ENCODE results near the gene WWC2.

WWC2 gene

DNA sequence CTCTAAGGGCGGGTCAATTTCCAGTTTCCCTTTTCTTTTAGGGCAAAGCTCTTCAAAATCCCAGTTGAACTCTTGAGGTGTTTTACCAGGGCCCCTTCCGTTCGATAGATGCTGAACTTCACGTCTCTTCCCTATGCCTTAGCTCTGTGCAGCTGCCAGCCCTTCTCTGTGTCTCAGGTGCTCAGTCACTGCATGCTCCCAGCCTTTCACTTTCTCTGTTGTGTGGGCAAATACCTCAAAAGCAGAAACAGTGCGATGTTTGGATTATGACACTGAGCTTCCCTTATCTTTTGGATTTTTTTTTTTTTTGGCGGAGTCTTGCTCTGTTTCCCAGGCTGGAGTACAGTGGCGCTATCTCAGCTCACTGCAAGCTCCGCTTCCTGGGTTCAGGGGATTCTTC, 112.5 kb downstream of the WWC2 start:
- DNase-seq, result no peak

DNA sequence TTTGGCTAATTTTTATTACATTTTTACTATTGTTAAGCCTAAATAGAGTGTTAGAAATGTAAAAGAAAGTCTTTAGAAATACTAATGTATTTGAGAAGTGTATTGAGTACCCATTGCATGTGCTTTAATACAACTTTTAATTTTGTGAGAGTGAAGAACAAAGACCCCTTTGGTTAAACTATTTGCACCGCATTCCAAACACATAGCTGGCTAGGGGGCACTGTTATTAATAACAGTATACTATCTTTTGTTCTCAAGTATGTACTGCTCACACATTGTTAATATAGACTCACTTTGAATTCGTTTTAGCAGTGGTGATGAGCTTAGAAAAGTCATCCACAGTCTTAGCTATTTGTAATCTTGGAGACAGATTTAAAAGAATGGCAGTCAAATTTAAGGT, 114.9 kb downstream of the WWC2 start:
- DNase-seq, result no peak

DNA sequence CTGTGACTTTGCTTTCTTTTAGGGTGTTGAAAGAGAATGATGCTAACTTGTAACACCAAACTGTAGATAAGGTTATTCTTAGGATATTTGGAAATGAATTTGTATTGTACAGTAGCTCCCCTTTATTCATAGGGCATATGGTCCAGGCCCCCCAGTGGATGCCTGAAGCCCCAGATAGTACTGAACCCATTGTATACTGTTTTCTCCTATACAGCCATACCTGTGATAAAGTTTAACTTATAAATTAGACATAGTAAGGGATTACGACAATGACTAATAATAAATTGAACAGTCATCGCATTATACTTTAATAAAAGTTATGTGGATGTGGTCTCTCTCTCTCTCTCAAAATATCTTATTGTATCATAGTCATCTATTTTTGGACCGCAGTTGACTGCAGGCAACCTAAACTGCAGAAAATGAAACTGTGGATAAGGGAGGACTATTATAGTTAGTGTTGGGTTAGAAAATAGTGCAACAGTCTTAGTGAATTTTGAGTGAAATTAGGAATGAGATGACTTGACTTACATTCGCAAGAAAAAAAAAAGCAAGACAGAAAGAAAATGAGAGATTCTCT, 115.9 kb downstream of the WWC2 start:
- no peak for DNase-seq

DNA sequence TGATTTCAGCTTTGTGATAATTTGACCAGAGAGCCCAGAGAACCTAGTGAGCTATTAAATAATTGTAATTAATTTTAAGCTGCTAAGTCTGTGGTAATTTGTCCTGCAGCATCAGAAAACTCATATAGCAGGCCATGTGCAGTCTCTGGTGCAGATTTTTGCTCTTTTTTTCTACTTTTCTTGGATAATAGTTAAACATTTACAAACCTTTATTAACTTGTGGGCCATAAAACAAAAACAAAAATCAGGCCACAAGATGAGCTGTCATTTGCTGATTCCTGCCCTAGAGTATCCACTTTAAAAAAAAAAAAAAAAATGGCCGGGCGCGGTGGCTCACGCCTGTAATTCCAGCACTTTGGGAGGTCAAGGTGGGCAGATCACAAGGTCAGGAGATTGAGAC, 121.2 kb downstream of the WWC2 start:
- peak; percentile 25 for DNase-seq

DNA sequence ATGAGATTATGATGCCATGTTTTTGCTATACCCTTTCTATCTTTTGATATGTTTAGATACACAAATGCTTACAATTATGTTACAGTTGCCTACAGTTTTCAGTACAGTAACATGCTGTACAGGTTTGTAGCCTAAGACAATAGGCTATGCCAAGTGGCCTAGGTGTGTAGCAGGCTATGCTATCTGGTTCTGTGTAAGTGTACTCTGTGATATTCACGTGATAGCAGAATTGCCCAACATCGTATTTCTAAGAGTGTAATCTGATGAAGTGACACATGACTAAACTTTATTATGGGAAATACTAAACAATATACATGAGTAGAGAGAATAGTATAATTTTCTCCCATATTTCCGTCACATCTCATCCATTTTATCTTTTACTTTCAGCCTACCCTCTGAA, 124.0 kb downstream of the WWC2 start:
- DNase-seq, result no peak

GRCh38 chr4:183229397-183229796, 130.3 kb downstream of the WWC2 start:
- no peak for DNase-seq

DNA sequence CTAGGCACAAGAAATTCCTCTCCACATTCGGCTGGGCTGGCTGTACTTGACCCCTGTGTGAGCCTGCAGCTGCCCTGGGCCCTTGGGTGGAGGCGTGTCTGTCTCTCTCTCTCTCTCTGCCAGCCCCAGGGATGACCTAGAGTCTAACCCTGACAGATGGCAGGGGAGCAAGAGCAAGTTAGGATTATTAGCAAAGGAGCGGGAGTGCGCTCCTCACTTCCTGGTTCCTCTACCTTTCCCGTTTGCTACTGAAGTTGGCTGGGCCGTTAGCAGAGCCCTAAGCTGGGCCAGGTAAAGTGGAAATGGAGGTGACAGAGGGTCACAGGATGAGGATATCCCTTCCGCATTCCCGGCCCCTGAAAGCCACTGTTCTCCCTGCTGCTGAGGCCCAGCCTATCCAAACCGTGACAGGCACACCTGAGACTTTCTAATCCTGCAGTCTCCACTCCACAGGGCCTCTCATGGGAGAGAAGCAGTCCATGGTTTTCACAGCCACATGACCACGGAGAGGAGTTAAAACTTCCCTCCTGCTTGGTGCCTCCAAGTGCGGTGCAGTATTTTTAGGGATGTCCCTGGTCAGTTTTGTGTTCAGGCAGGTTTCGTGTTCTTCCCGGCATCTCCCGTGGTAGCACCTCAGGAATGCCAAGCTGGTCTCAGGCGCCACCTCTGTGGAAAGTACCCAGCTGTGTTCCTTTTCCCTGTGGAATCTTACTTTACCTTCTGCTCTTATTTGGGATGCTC, 141.7 kb downstream of the WWC2 start:
- DNase-seq, result no peak

DNA sequence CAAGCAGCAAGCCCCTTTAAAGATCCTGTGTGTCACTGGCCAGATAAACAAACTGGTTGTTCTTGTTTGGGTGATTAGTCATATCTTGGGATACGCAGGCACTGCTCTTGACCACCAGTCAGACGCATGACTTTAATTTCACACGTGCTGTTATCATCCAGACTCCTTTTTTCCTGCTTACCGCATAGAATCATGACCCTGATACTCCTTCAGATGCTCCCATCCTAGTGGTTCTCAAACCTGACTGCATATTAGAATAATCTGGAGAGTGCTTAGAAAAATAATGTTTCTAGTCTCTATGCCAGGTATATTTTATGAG, 142.2 kb downstream of the WWC2 start:
- no peak for DNase-seq

- DNase-seq, result no peak
Measured at GRCh38 chr4:183241721-183242151, 142.7 kb downstream of the WWC2 start.

DNA sequence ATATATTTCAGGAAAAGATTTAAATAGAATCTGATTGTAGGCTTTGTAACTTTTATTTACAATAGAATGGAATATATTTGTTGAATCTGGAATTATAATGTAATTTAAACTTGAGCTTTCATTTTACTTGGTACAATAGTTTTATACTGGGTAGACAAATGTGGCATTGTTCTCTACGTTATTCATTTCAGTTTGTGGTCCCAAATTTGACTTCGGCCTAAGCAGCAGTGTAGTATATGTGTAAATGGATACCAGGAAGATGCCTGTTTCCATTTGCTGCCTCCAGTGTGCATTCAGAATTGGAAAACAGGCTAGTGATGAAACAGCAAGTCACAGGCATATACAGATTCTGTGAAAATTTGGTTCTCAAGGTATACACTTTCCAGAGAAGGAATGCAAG, 143.2 kb downstream of the WWC2 start:
- no peak for DNase-seq

DNA sequence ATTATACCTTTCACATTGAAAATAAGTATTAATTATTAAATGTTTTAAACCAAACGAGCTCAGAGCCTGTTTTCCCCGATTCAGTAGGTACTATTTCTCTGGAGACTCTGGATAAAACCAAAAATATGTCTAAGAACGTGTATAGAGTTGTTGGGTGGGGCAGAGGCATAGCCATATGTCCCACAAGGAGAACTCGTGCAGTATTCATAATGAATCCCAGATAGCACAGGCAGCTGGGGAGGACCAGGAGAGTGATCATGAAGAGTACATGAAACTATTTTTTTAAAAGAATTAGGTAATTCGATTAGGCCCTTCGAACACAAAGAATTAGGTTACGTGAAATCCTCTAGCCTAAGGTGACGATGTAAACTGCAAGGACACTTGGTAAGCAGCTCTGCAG, 145.0 kb downstream of the WWC2 start:
- no peak for DNase-seq

GRCh38 chr4:183244506-183244905, 145.4 kb downstream of the WWC2 start:
- peak; percentile 16 for DNase-seq

- DNase-seq, result no peak
Measured at GRCh38 chr4:183248201-183248600, 149.1 kb downstream of the WWC2 start.

- DNase-seq, result peak; percentile 38
Measured at GRCh38 chr4:183249854-183250253, 150.8 kb downstream of the WWC2 start.

DNA sequence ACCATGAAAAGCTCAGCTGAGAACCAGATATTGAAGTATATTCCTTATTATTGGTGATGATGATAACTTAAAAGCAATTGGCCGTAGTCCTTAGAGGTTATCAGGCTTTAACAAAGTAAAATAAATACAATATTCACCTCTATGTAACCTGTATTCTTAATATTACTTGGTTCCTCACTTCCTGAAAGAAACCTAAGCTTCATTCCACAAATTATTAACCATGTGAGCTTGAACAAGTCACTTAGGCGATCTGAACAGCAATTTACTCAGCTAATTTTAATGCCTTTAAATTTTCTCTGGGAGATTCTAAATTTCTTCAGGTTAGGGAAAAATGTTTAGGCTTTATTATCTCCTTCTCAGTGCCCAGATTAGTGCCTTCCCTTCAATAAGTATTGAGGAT, 151.8 kb downstream of the WWC2 start:
- DNase-seq, result no peak

DNA sequence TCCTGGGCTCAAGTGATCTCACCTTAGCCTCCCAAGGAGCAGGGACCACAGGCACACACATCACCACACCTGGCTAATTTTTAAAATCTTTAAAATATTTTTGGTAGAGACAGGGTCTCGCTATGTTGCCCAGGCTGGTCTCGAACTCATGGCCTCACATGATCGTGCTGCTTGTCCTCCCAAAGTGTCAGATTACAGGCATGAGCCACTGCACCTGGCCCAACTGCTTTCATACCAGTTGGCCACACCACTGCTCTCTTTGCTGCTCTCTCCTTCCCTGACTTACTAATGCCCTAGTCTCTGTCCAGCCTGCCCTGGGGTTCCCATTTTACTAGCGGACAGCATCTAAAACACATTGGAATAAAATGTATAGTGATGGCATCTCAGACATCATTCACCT, 153.9 kb downstream of the WWC2 start:
- no peak for DNase-seq

DNA sequence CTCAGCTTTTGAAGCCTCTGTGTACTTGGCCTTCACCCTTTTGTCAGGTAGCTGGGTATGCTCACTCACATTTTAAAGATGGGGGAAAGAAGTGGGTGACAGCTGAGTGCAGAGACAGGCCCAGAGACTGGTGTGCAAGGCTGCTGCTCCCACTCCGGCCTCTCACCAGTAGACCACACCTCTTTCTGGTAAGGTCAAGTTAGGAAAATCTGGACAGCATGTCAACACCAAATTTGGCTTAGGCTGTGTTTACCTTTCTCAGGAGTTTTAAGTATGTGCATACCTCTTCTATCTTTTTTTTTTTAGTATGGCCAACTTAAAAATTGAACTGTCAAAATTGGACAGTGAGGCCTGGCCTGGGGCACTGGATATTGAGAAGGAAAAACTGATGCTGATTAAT, 154.4 kb downstream of the WWC2 start:
- no peak for DNase-seq

DNA sequence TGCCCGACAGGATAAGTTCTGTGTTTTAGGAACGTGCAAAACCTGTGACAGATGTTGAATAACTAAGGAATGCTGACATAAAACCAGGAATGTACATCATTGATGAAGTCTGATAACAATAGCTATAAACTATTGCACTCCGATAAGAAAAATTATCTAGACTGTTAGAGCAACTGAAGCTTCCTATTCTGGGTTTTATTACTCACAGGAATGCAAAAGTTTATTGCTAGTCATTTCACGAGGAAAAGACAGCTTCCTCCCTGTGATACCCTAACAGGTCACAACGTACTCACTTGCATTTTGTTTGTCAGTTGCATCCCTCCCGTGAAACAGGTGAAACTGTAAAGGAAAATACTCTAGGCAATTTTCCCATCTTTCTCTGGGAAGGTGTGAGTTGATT, 155.1 kb downstream of the WWC2 start:
- DNase-seq, result no peak

- no peak for DNase-seq
Measured at GRCh38 chr4:183255487-183255886, 156.4 kb downstream of the WWC2 start.

DNA sequence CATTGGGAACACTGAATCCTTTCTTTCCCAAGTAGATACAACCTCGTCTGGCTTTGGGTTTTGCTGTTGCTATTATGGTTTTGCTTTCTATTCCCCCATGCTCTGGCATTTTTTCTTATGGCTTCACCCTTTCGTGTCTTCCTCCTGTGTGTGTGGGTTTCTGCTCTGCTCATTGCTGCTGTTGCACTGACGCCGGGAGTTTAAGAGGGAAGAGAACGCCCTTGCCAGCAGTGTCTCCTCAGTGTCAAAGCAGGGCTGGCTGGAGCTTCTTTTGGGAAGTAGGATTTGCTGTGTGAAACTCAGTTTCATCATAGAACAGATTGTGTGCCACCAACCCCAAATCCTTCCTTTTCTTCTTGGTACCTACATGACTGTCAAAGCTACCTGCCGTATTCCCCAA, 157.3 kb downstream of the WWC2 start:
- DNase-seq, result no peak

DNA sequence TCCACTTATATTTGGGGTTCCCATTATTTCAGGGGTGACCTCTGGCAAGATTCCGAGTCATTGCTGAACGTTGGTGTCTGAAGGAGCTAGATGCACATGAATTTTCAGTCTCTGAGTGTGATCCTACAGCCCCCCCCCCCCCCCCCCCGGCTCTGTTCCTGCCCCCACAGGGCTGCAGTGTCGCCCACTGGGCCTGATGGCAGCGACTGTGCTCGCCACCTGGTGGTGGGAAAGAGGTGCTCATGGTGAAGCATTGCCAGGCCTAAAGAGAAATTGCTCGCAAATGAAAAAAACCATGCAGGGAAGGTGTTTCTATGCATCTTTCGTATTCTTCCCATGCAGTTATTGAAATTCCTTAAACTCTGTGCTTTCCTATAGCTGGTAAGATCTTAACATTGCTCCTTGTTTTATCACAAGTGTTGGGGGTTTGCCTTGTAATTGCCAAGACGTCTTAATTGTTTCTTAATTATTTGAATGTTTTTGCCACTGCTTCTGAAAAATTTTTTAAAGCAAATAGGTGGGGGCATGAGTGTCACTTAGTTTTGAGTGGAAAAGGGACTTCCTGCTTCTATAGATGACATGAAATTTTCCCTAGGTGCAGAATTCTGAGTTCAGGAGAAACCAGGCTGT, 157.8 kb downstream of the WWC2 start:
- DNase-seq, result no peak

GRCh38 chr4:183257808-183258207, 158.8 kb downstream of the WWC2 start:
- DNase-seq, result no peak

DNA sequence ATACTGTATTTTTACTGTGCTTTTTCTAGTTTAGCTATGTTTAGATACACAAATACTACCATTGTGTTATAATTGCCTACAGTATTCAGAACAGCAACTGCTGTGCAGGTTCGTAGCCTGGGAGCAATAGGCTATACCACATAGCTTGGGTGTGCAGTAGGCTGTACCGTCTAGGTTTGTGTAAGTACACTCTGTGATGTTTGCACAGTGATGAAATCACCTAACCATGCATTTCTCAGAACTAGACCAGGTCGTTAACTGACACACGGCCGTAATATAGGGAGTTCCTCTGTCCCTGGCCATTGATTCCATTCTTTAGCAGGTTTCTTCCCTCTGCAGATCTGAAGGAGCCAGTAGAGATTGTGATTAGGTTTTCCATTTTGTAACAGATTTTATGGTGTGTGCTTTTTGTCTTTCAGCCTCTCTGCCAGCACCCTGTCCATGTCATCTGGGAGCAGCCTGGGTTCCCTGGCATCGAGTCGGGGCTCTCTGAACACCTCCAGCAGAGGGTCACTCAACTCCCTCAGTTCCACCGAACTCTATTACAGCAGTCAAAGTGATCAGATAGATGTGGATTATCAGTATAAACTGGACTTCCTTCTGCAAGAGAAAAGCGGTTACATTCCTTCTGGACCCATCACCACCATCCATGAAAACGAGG, 161.6 kb downstream of the WWC2 start:
- no peak for DNase-seq

Data from kidney glomerular epithelial cell (primary cell).